ENCODE data around the gene ZNF672.
A peak's percentile ranks its signal among the peaks of the same experiment; 100 is the strongest.
"Not testable (repeated sequence)": the region's sequence is repeated elsewhere in the genome, so short reads cannot be mapped to it uniquely, and the experiment has no call there.

Gene ZNF672

GRCh38 chr1:248837781-248838356, at the start of gene ZNF672:
Gene ZNF672 (plus strand): TSS chr1:248838224. CDS start chr1:248847275, 9,051 bp downstream.
- DNase-seq, result peak; percentile 76 to 99 (median 97)

GRCh38 chr1:248788327-248788726, 49.7 kb upstream of the ZNF672 start:
- DNase-seq, result no peak

GRCh38 chr1:248789337-248789736, 48.7 kb upstream of the ZNF672 start:
- DNase-seq, result not testable (repeated sequence)

- no peak for DNase-seq
These were observed 47.6 kb upstream of the ZNF672 start for GRCh38 chr1:248790456-248790855.

- no peak for DNase-seq
These were observed 47.0 kb upstream of the ZNF672 start for GRCh38 chr1:248791010-248791409.

- no peak for DNase-seq
These were observed 45.7 kb upstream of the ZNF672 start for GRCh38 chr1:248792342-248792741.

GRCh38 chr1:248793592-248793991, 44.4 kb upstream of the ZNF672 start:
- no peak for DNase-seq

- DNase-seq, result not testable (repeated sequence)
These were observed 43.4 kb upstream of the ZNF672 start for GRCh38 chr1:248794663-248795062.

GRCh38 chr1:248798791-248799190, 39.2 kb upstream of the ZNF672 start:
- no peak for DNase-seq

GRCh38 chr1:248800459-248800858, 37.6 kb upstream of the ZNF672 start:
- no peak for DNase-seq

- no peak for DNase-seq
These were observed 35.6 kb upstream of the ZNF672 start for GRCh38 chr1:248802454-248802853.

- DNase-seq, result not testable (repeated sequence)
These were observed 34.5 kb upstream of the ZNF672 start for GRCh38 chr1:248803501-248803900.

GRCh38 chr1:248804771-248805681, 33.0 kb upstream of the ZNF672 start:
- DNase-seq, result no peak

- DNase-seq, result no peak
These were observed 32.1 kb upstream of the ZNF672 start for GRCh38 chr1:248805876-248806275.

- DNase-seq, result peak in 37 of 51 donors; percentile 2 to 71 (median 38)
These were observed 30.8 kb upstream of the ZNF672 start for GRCh38 chr1:248807067-248807737.

GRCh38 chr1:248808876-248809275, 29.1 kb upstream of the ZNF672 start:
- DNase-seq, result no peak

- DNase-seq, result no peak
These were observed 27.9 kb upstream of the ZNF672 start for GRCh38 chr1:248810000-248810726.

- DNase-seq, result peak in 3 of 51 donors; percentile 12 to 19 (median 18)
These were observed 27.1 kb upstream of the ZNF672 start for GRCh38 chr1:248810727-248811513.

GRCh38 chr1:248811514-248812490, 26.2 kb upstream of the ZNF672 start:
- DNase-seq, result no peak

All from hypothalamus (tissue), 51 donors.